Astrocyte of the spinal cord (primary cell): ENCODE data around the gene C17orf107.
"Not testable (repeated sequence)": the region's sequence is repeated elsewhere in the genome, so short reads cannot be mapped to it uniquely, and the experiment has no call there.

Experiments used
- DNase-seq: peaks from one replicate; pipeline ENCODE4 v3.0.0; 2011; ENCODE audit warnings: low read depth, low spot score
- H3K4me3 ChIP-seq: 2 replicates; pipeline ENCODE4 v1.5.1; 2011; ENCODE audit warnings: low read depth, mild to moderate bottlenecking, low read length, moderate library complexity
- in situ Hi-C: cut with HindIII; loops from 2 replicates; pipeline ENCODE4 v1.10.0; 2017; ENCODE audit warnings: low sequenced_read_pairs
- TF ChIP-seq, protein P1 (sequence below): IDR thresholded peaks from 2 replicates; pipeline ENCODE4 v1.5.1; 2012; ENCODE audit warnings: low read depth, mild to moderate bottlenecking, low read length, inconsistent platforms

The C17orf107 gene

DNA sequence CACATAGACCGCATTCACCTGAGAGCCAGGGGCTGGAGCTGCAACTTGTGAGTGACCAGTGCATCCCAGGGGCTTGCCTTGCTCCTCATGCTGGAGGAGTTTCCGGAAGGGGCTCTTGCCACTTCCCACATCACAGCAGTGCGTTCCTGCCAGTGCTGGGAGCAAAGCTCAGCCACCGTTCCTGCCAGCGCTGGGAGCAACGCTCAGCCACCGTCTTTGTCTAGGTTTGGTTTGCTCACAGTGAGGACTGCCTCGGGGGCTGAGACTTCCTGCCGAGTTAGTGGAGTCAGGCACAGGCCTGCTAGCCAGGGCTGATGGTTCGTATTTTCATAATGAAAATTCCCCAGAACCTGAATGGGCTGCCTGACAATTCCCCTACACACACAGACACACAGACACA is 9.0 kb downstream of the C17orf107 start:
- H3K4me3 ChIP-seq, result no peak overlapping the region
- in situ Hi-C loops, result no loop called here
- peak; percentile 16 for DNase-seq
- TF ChIP-seq, protein P1, sequence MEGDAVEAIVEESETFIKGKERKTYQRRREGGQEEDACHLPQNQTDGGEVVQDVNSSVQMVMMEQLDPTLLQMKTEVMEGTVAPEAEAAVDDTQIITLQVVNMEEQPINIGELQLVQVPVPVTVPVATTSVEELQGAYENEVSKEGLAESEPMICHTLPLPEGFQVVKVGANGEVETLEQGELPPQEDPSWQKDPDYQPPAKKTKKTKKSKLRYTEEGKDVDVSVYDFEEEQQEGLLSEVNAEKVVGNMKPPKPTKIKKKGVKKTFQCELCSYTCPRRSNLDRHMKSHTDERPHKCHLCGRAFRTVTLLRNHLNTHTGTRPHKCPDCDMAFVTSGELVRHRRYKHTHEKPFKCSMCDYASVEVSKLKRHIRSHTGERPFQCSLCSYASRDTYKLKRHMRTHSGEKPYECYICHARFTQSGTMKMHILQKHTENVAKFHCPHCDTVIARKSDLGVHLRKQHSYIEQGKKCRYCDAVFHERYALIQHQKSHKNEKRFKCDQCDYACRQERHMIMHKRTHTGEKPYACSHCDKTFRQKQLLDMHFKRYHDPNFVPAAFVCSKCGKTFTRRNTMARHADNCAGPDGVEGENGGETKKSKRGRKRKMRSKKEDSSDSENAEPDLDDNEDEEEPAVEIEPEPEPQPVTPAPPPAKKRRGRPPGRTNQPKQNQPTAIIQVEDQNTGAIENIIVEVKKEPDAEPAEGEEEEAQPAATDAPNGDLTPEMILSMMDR, result no peak

DNA sequence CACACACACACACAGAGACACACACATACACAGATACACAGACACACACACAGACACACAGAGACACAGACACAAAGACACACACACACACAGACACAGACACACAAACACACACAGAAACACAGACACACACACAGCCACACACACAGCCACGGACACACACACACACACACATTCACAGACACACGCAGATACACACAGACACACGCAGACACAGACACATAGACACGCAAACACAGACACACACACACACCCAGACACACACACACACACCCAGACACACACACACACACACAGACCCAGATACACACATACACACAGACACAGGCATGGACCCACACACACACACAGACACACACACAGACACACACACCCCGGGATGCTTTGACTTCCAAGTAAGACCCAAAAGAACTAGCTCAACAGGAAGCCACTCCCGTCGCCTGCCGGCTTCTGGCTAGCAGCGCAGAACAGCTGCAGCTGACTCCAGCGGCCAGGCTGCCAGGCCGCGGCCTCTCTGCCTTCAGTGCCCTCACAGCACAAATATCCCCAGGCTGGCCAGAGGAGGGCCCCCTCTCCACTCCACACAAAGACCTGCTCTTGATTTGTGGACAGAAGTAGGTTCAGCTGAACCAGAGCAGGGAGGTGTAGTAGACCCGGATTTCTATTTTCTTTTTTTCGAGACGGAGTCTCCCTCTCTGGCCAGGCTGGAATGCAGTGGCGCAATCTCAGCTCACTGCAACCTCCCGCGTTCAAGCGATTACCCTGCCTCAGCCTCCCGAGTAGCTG is 9.6 kb downstream of the C17orf107 start:
- TF ChIP-seq, protein P1, result peak; percentile 86
- DNase-seq, result peak; percentile 94
- H3K4me3 ChIP-seq, result no peak overlapping the region
- in situ Hi-C loops, result no loop called here

DNA sequence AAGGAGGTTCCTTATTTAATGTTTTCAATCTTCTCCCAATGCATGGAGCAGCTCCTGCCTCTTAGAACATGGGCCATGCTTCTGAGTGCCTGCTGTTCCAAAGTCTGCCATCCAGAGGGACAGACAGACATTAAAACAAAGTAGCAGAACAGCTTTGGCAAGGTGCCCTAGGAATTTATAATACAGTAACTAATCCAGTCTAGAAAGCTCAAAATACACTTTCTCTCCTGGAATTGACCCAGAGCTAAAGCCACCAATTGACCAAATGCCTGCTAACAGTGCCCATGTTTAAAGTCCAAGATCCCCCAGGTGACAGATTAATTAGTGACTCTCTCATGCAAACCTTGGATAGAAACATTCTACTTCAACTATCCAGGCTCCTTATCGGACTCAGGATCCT is 14.7 kb downstream of the C17orf107 start:
- H3K4me3 ChIP-seq, result no peak overlapping the region
- TF ChIP-seq, protein P1, result no peak
- DNase-seq, result no peak
- in situ Hi-C loops, result no loop called here

DNA sequence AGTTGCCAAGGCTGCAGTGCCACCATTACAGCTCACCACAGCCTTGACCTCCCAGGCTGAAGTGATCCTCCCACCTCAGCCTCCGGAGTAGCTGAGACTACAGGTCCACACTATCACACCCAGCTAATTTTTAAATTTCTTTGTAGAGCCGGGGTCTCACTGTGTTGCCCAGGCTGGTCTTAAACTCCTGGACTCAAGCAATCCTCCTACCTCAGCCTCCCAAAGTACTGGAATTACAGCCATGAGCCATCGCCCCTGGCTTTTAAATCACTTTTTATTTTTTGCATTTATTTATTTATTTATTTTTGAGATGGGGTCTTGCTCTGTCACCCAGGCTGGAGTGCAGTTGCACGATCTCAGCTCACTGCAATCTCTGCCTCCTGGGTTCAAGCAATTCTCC is 15.2 kb downstream of the C17orf107 start:
- in situ Hi-C loops, DNase-seq, H3K4me3 ChIP-seq: not testable (repeated sequence)

DNA sequence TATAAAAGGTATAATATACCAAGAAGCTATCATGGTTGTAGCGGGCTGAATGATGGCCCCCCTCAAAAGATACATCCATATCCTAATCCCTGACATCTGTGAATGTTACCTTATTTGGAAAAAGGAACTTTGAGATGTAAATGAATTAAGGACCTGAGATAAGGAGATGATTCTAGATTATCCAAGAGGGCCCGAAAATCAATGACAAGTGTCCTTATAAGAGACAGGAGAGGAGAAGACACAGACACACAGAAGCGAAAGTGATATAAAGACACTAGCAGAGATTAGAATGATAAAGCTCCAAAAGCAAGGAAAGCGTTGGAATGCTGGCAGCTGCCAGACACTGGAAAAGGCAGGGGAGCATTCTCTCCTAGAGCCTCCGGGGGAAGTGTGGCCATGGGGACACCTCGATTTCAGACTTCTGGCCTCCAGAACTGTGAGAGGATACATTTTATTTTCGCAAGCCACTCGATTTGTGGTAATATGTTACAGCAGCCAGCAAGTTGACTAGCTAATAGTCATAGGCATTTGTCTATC is 20.2 kb downstream of the C17orf107 start:
- H3K4me3 ChIP-seq, result no peak overlapping the region
- no peak for DNase-seq
- in situ Hi-C loops, result no loop called here
- TF ChIP-seq, protein P1, result no peak

DNA sequence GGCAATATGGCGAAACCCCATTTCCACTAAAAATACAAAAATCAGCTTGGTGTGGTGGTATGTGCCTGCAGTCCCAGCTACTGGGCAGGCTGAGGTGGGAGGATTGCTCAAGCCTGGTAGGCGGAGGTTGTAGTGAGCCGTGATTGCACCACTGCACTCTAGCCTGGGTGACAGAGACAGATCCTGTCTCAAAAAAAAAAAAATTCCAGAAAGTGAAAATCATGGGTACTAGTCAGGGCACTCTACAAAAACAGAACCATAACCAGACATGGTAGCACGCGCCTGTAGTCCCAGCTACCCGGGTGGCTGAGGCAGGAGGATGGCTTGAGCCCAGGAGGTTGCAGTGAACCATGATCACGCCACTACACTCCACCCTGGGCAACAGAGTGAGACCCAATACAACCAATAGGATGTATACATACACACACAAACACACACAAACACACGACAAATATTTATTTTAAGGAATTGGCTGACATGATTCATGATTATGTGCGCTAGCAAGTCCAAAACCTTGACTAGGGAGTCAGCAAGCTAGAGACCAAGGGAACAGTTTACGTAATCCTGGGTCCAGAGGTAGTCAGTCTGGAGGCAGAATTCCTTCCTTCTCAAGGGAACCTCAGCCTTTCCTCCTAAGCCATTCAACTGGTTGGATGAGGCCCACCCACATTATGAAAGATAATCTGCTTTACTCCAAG is 21.2 kb downstream of the C17orf107 start:
- in situ Hi-C loops, result no loop called here
- no peak for DNase-seq
- H3K4me3 ChIP-seq, result no peak overlapping the region
- TF ChIP-seq, protein P1, result no peak

DNA sequence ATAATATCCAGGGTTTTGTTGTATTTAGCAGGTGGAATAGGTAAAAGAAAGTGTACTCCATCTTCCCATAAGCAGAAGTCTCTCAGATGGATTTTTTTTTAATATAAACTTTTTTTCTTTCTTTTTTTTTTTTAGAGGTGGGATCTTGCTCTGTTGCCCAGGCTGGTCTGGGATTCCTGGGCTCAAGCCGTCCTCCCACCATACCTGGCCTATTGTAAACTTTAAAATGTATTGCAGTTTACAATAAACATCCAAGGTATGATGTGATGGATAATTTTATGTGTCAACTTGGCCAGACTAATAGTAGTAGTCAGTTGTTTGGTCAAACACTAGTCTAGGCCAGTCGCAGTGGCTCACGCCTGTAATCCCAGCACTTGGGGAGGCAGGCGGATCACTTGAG is 22.0 kb downstream of the C17orf107 start:
- in situ Hi-C loops, result no loop called here
- TF ChIP-seq, protein P1, result no peak
- DNase-seq, result no peak
- no peak overlapping the region for H3K4me3 ChIP-seq

DNA sequence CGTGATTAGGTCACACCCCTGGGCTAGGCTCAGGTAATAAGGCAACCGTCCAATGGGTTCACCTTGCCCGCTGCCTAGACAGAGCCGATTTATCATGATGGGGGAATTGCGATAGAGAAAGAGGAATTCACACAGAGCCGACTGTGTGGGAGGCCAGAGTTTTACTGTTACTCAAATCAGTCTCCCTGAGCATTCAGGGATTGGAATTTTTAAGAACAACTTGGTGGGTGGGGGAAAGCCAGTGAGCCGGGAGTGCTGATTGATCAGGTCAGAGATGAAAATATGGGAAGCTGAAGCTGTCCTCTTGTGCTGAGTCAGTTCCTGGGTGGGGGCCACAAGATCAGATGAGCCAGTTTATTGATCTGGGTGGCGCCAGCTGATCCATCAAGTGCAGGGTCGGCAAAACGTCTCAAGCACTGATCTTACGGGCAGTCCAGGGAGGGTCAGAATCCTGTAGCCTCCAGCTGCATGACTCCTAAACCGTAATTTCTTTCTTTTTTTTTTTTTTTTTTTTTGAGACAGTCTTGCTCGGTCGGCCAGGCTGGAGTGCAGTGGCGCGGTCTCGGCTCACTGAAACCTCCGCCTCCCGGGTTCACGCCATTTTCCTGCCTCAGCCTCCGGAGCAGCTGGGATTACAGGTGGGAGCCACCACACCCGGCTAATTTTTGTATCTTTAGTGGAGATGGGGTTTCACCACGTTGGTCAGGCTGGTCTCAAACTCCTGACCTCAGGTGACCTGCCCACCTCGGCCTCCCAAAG is 27.4 kb downstream of the C17orf107 start:
- DNase-seq, H3K4me3 ChIP-seq, in situ Hi-C loops: not testable (repeated sequence)
